D721Med (cell line): Measurements from ENCODE around the gene SBNO2.

Source experiments
- DNase-seq: peaks from one replicate; pipeline ENCODE4 v3.0.0; 2011; ENCODE audit warnings: low spot score; ENCODE audit not compliant: insufficient read length
- FAIRE-seq: peaks from 2 replicates; lab custom pipeline; 2011; peaks lifted over from hg19 to GRCh38; lab: Jason Lieb, UNC
- TF ChIP-seq, protein P1 (sequence below): IDR thresholded peaks from 2 replicates; pipeline ENCODE4 v1.5.1; 2012; ENCODE audit warnings: mild to moderate bottlenecking, control low read depth; ENCODE audit not compliant: insufficient read depth; ENCODE audit errors: missing control alignments

SBNO2 gene

DNA sequence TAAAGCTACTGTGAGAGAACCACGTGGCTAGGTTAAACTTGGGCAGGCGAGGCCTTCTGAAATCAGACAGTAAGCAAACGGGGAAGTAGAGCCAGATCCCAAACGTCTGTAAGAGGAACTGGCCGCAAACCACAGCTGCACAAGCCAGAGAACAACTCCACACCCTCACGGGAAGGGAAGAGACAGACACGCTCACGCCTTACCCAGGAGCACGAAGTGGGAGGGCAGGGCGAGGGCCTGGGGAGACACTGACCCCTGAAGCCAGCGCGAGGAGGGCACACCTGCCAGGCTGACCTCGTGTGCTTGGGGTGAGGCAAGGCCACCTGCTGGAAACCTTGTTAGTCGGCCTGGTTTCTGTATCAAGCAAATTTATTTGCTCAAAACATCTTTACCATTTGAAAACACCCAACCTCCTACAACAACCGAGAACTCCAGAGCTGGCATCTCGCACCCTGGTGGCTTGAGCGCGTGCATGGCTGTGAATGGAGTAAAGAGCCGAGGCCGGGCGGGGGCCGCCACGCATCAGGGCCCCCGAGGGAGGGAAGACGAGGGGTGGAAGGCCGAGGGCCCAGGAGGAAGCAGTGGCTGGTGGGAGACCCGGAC lies 86.2 kb downstream of the SBNO2 start:
- DNase-seq (no peak), FAIRE-seq (no peak)
- TF ChIP-seq, protein P1, sequence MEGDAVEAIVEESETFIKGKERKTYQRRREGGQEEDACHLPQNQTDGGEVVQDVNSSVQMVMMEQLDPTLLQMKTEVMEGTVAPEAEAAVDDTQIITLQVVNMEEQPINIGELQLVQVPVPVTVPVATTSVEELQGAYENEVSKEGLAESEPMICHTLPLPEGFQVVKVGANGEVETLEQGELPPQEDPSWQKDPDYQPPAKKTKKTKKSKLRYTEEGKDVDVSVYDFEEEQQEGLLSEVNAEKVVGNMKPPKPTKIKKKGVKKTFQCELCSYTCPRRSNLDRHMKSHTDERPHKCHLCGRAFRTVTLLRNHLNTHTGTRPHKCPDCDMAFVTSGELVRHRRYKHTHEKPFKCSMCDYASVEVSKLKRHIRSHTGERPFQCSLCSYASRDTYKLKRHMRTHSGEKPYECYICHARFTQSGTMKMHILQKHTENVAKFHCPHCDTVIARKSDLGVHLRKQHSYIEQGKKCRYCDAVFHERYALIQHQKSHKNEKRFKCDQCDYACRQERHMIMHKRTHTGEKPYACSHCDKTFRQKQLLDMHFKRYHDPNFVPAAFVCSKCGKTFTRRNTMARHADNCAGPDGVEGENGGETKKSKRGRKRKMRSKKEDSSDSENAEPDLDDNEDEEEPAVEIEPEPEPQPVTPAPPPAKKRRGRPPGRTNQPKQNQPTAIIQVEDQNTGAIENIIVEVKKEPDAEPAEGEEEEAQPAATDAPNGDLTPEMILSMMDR, result no peak

DNA sequence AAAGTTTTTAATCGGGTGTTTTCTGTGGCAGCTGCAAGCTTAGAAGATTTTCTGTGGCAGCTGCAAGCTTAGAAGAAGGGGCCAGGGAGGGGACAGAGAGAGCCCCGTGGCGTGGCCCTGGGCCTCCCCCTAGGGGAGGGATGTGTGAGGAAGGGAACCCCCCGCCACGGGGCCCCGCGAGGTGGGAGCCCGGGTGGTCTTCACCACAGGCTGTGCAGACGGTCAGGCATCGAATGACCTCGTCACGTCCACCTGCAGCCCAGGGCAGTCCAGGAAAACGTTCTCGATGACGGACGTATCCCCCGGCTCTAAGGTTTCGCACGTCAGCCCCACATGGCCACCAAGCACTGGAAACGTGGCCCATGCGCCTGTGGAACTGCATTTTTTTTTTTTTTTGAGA lies 87.5 kb downstream of the SBNO2 start:
- no peak for DNase-seq
- TF ChIP-seq, protein P1, result no peak
- FAIRE-seq, result no peak

DNA sequence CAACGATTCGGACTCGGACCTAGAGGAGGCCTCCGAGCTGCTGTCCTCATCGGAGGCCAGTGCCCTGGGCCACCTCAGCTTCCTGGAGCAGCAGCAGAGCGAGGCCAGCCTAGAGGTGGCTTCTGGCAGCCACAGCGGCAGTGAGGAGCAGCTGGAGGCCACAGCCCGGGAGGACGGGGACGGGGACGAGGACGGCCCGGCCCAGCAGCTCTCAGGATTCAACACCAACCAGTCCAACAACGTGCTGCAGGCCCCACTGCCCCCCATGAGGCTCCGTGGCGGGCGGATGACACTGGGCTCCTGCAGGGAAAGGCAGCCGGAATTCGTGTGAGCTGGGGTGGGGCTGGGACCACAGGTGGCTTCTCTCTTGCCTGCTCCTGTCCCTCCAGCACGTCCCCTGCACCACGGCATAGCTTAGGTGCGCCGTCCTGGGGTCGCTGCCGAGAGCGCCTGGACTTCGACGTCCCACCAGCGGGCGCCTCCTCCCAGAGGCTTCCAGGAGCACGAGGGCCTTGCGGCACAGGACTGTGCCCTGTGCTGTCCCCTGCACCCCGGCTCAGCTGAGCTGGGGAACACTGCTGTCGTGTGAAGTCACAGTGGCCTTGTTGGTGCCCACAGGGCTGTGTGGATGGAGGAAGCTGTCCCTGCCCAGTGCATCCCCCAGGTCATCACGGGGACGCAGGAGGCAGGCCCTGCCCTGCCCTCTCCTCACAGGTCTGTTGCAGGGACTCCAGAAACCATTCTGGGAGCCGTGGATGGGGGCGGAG lies 88.2 kb downstream of the SBNO2 start:
- FAIRE-seq (no peak), DNase-seq (no peak)
- TF ChIP-seq, protein P1, result no peak

DNA sequence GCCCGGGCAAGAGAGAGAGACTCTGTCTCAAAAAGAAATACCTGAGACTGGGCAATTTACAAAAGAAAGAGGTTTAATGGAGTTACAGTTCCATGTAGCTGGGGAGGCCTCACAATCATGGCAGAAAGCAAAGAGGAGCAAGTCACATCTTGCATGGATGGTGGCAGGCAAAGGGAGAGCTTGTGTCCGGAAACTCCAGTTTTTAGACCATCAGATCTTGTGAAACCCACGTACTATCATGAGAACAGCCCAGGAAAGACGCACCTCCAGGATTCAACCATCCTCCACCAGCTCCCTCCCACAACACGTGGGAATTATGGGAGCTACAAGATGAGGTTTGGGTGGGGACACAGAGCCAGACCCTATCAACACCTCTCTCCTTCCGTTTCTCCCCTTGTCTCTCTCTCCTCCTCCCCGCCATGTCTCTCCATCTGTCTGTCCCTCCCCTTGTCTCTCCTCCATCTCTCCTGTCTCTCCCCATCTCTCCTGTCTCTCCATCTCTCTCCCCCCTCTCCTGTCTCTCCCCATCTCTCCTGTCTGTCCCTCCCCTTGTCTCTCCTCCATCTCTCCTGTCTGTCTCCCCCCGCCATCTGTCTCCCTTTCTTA lies 88.9 kb downstream of the SBNO2 start:
- no peak for FAIRE-seq
- TF ChIP-seq, protein P1, result no peak
- DNase-seq, result no peak

DNA sequence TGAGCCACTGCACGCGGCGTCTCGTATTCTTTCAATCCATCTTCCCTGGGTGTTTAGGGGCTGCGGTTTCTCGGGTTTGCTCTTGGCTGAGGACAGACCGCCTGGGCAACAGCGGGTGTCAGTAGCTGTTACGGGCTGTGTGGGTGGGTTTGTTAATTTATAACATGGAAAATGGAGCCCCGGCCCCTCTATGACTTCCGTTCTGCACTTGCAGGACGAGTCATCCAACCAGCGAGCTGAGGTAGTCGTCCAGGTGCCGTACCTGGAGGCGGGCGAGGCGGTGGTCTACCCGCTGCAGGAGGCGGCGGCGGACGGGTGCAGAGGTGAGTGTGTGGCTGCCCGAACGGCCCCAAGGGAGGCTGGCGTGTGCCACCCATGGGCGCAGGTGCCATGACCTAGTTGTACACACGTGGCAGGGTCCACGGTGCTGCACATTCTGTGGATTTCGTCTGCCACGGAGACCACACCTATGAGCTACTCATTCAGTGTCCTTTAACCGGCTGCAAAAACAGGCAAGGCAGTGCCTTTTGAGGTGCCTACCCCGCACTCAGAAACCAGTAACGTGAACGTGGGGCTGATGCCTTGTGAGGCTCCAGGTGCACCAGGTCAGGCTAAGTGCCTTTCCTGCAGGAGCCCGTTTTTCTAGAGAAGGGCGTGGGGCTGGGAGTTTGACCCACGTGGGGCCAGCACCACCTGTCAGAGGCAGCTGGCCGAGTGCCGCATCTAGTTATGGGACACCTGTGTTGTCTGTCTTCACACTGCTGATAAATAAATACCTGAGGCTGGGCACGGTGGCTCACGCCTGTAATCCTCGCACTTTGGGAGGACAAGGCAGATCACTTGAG lies 89.8 kb downstream of the SBNO2 start:
- TF ChIP-seq, protein P1, result no peak
- DNase-seq (no peak), FAIRE-seq (no peak)

DNA sequence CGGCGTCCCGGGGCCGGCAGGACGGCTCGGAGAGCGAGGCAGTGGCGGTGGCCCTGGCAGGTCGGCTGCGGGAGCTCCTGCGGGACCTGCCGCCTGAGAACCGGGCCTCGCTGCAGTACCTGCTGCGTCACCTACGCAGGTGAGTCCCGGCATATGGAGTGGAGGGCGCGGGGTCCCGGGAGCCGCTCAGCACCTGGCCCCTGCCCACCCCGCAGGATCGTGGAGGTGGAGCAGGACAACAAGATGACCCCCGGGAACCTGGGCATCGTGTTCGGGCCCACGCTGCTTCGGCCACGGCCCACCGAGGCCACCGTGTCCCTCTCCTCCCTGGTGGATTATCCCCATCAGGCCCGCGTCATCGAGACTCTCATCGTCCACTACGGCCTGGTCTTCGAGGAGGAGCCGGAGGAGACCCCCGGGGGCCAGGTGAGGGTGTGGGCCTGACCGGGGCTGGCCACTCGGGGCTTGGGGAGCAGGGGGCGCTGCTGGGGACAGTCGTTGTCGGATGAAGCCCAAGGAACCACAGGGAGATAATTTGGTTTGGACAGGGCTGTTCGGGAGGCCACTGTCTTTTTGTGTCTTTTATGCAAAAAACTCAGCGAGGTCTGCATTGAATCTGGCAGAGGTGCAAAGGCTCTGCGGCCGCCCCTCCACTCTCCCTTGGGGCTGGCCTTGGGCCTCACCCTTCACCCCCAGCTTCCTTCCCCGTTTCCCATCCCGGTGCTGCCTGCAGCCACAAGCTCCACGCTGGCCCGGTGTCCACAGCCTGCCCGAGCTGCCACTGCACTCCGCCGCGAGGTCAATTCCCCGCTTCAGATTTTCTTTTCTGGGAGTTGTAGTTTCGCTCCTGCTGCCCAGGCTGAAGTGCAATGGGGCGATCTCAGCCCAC lies 90.9 kb downstream of the SBNO2 start:
- TF ChIP-seq, protein P1, result no peak
- FAIRE-seq (no peak), DNase-seq (no peak)
